ENCODE measurements around the gene SULT4A1. TPM values are rescaled to one million over a fixed set of nuclear protein-coding genes. Genes with fewer than 3 reads are reported as not detected.

SULT4A1 gene
- total and polyA plus RNA-seq, 2 of the 8 experiments (the other 6 are each of a cell fraction or from before 2014, with no cell fraction given), result 9.1 to 11.8 TPM

DNA sequence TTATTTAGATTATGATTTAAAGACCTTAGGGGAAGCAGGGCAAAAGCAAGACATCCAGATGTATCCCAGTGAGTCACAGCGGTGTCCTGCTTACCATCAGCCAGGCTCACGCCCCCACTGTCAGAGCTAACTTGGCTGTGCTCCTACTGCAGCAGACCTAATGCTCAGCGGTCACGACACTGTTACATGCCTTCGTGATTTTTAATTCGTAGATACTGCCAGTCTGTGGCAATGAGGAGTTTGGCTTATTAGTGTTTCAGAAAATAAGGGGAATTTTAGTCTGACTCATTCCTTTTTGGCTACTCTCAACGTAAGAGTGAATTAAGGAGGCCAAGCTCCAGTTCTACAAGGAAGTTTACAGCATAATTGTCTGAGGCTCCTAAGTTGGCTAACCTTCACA lies 72.9 kb downstream of the SULT4A1 start:
- CTCF ChIA-PET (ENCODE audit: partially characterized antibody), result no interaction called here

More for the DNA sequence above, 72.9 kb downstream of the SULT4A1 start:
- Histone ChIP-seq H3K9me3 (ENCODE audit: insufficient read depth in 2 of 2, low read depth in 1 of 2, low read length in 1 of 2) (no peaks in the 10 kb centered on the region), H3K9ac (replicated peaks in 1 of 4; ENCODE audit: extremely low read depth in 1 of 4, low read depth in 3 of 4, low read length in 3 of 4) (no peak overlapping the region), H4K91ac (replicated peaks; ENCODE audit: insufficient read length, low read length) (no peak overlapping the region), H3K36me3 (ENCODE audit: control insufficient read depth in 2 of 4, insufficient read depth in 4 of 4, low read length in 3 of 4) (no peaks in the 10 kb centered on the region), H4K8ac (ENCODE audit: extremely low read depth, insufficient read depth, low read length) (no peak overlapping the region), H2AK5ac (ENCODE audit: low read depth, low read length) (no peak overlapping the region), H2BK12ac (ENCODE audit: low read depth, low read length) (no peak overlapping the region), H3K4me3 (ENCODE audit: extremely low read depth in 1 of 4, insufficient read depth in 2 of 4, low read depth in 3 of 4, low read length in 4 of 4) (no peak overlapping the region), H3K4me2 (ENCODE audit: insufficient read depth in 1 of 2, low read depth in 2 of 2, low read length in 2 of 2) (no peak overlapping the region), H2BK20ac (ENCODE audit: low read length) (no peak overlapping the region), H4K20me1 (replicated peaks in 1 of 2; ENCODE audit: control insufficient read depth in 1 of 2, insufficient read depth in 2 of 2, low read length in 2 of 2) (no peaks in the 10 kb centered on the region), H3K27me3 (replicated peaks in 1 of 4; ENCODE audit: control insufficient read depth in 3 of 4, extremely low read depth in 1 of 4, insufficient read depth in 3 of 4, low read length in 3 of 4) (no peaks in the 10 kb centered on the region), H2BK15ac (ENCODE audit: low read length) (no peak overlapping the region), H3K4me1 (replicated peaks in 1 of 4; ENCODE audit: control insufficient read depth in 3 of 4, insufficient read depth in 4 of 4, low read length in 3 of 4) (peaks cover 0 to 3% (median 0%) of the 10 kb centered on the region in 4 experiments; a peak in 1 of 7 replicates), H3K27ac (ENCODE audit: low read depth, low read length) (no peak overlapping the region), H2BK120ac (replicated peaks; ENCODE audit: low read depth, low read length) (no peak overlapping the region), H3K79me1 (ENCODE audit: low read depth, low read length) (no peaks in the 10 kb centered on the region), H3K23me2 (ENCODE audit: low read depth, low read length) (no peaks in the 10 kb centered on the region), H3K18ac (ENCODE audit: extremely low read depth, low read length) (no peak overlapping the region), H3K4ac (replicated peaks; ENCODE audit: insufficient read length, low read depth, low read length) (no peak overlapping the region), H3K14ac (ENCODE audit: insufficient read length) (no peak overlapping the region), H4K5ac (ENCODE audit: insufficient read length, low read depth, low read length) (no peak overlapping the region), H3K79me2 (ENCODE audit: control insufficient read depth in 1 of 2, insufficient read depth in 2 of 2, low read length in 2 of 2) (no peaks in the 10 kb centered on the region), H3K56ac (replicated peaks; ENCODE audit: insufficient read length, low read depth, low read length) (no peak overlapping the region), H2AFZ (ENCODE audit: low read length) (no peak overlapping the region), H3K23ac (ENCODE audit: insufficient read length) (no peak overlapping the region), H2BK5ac (ENCODE audit: low read depth, low read length) (no peak overlapping the region)
- POLR2A ChIA-PET (ENCODE audit: partially characterized antibody), result no interaction called here
- TF ChIP-seq CBX5 (IDR thresholded peaks at IDR 0.05; ENCODE audit: low read depth, low read length), result no peak
- no peak for TF ChIP-seq RAD21 (IDR thresholded peaks at IDR 0.05 in 1 of 2, conservative IDR thresholded peaks at IDR 0.05 in 1 of 2; ENCODE audit: low read depth in 2 of 2, low read length in 2 of 2)
- TF ChIP-seq JUN (IDR thresholded peaks at IDR 0.05; ENCODE audit: low read depth, low read length), result no peak
- TF ChIP-seq, protein P1, sequence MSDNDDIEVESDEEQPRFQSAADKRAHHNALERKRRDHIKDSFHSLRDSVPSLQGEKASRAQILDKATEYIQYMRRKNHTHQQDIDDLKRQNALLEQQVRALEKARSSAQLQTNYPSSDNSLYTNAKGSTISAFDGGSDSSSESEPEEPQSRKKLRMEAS (IDR thresholded peaks at IDR 0.05), result no peak
- TF ChIP-seq KDM1A (IDR thresholded peaks at IDR 0.05; ENCODE audit: borderline replicate concordance, low read length), result no peak
- TF ChIP-seq EGR1 (IDR thresholded peaks at IDR 0.05; ENCODE audit: borderline replicate concordance, low read depth, low read length), result no peak
- TF ChIP-seq RBBP5 (IDR thresholded peaks at IDR 0.05; ENCODE audit: borderline replicate concordance, low read depth, low read length), result no peak
- TF ChIP-seq BRCA1 (IDR thresholded peaks at IDR 0.05; ENCODE audit: low read depth, low read length), result no peak
- TF ChIP-seq EP300 (IDR thresholded peaks at IDR 0.05; ENCODE audit: borderline replicate concordance in 1 of 2, low read depth in 2 of 2, low read length in 2 of 2), result no peak
- no peak for TF ChIP-seq CBX8 (IDR thresholded peaks at IDR 0.05; ENCODE audit: borderline replicate concordance, low read depth, low read length)
- no peak for TF ChIP-seq GABPA (IDR thresholded peaks at IDR 0.05; ENCODE audit: borderline replicate concordance, insufficient read depth, low read length)
- TF ChIP-seq TEAD4 (IDR thresholded peaks at IDR 0.05; ENCODE audit: low read depth, low read length), result no peak
- no peak for TF ChIP-seq FOSL1 (IDR thresholded peaks at IDR 0.05; ENCODE audit: insufficient read depth, low read depth, low read length)
- FAIRE-seq (no peak), DNase-seq (ENCODE audit: low read depth in 1 of 2, low spot score in 2 of 2) (no peak)
- 93% methylated on average over 7 of the region's 7 CpGs; no CpG with 5 or more reads in 1 of the 2 experiments for WGBS, 2 experiments (ENCODE audit: extremely low coverage in 1 of 2, insufficient coverage in 1 of 2, insufficient read length in 1 of 2, insufficient replicate concordance in 2 of 2, low coverage in 1 of 2, low lambda C conversion rate in 2 of 2, missing lambda C conversion rate in 1 of 2)
